ENCODE results near the gene LOXL1. TPM values are rescaled to one million over a fixed set of nuclear protein-coding genes. Genes with fewer than 3 reads are reported as not detected.

Gene LOXL1
- total and polyA plus RNA-seq, 2 of the 4 experiments (the other 2 are of a cell fraction): 148 to 332 TPM

- TF ChIP-seq MAZ (IDR thresholded peaks at IDR 0.05; ENCODE audit: borderline replicate concordance, low read depth, low read length): peak; percentile 63; the same call in 1 of the 2 replicates
- no peak; the same call in 1 of the 2 replicates for TF ChIP-seq MXI1 (IDR thresholded peaks at IDR 0.05; ENCODE audit: borderline replicate concordance, low read depth, low read length)
- peak; percentile 93 for TF ChIP-seq FOS (IDR thresholded peaks at IDR 0.05; ENCODE audit: low read depth, low read length)
Observed at GRCh38 chr15:73897441-73898261, 28.6 kb upstream of the LOXL1 start (continued).

DNA sequence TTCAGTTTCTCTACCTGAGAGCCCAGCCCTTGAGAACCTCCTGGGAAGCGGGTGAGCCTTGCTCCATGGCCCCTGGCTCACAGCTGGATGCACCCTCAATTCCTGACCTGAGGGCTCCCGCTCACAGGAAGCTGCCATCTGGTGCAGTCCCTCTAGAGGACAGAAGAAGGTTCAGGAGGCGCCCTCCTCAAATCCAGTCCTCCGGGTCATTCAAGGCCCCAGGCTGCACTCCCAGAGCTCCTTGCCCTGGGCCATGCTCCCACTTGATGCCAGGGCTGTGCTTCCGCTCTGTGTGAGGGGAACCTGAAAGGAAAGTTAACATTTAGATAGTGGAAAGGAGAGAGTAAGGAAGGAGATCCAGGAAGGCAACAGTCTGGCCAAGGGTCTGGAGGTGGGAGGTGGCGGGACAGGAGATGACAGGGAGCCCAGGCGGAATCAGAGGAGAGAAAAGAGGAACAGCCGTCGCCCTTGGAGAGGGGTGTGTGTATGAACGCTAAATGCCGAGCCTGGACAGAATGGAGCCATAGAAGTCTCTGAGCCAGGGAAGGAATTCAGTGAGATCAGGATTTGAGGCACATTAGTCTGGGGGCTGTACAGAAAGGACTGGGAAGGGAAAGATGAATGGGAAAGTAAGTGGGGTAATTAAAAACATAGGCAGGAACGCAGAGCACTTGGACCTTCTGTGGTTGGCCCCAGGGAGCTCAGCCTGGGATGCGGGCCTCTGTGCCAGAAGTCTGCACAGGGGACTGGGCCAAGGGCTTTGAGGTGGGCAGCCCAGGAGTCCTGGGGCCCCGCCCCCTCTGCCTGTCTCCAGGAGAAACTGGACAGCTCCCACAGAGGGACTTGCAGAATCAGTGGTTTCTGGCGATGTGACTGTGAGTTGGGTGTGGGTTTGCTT, 26.8 kb upstream of the LOXL1 start:
- Histone ChIP-seq H2AFZ (replicated peaks; ENCODE audit: low read length, poor library complexity) (peak overlapping the region; percentile 43), H3K4ac (ENCODE audit: low read depth, low read length) (no peak overlapping the region), H2BK20ac (ENCODE audit: low read depth, low read length) (no peak overlapping the region), H2BK5ac (ENCODE audit: low read depth, low read length, poor library complexity, severe bottlenecking) (no peak overlapping the region), H3K79me1 (ENCODE audit: low read depth in 1 of 2, low read length in 2 of 2) (no peaks in the 10 kb centered on the region), H3K18ac (ENCODE audit: low read depth, low read length) (no peak overlapping the region), H3K27me3 (ENCODE audit: control insufficient read depth, insufficient read depth, low read length) (peaks cover 5% of the 10 kb centered on the region), H2AK5ac (ENCODE audit: low read depth, low read length) (no peak overlapping the region), H3K56ac (ENCODE audit: extremely low read depth, insufficient read depth, low read length) (no peak overlapping the region), H3K14ac (replicated peaks; ENCODE audit: low read depth, low read length) (no peak overlapping the region), H3K23ac (ENCODE audit: low read depth, low read length) (no peak overlapping the region), H3K27ac (ENCODE audit: insufficient read depth, low read length) (no peak overlapping the region), H2BK15ac (ENCODE audit: low read depth, low read length) (no peak overlapping the region), H3K4me1 (ENCODE audit: control insufficient read depth, insufficient read depth, low read length) (peaks cover 6% of the 10 kb centered on the region), H3K36me3 (ENCODE audit: control insufficient read depth, insufficient read depth, low read length) (no peaks in the 10 kb centered on the region), H3K4me2 (ENCODE audit: low read depth, low read length) (no peak overlapping the region), H2AK9ac (replicated peaks; ENCODE audit: low read depth, low read length, poor library complexity) (no peak overlapping the region), H3K9me1 (ENCODE audit: insufficient read depth, low read length) (peaks cover 20% of the 10 kb centered on the region), H3K4me3 (ENCODE audit: insufficient read depth, low read depth, low read length) (no peak overlapping the region), H3K9me3 (ENCODE audit: control insufficient read depth, insufficient read depth, low read length) (no peaks in the 10 kb centered on the region), H4K8ac (ENCODE audit: low read depth in 2 of 2, low read length in 2 of 2) (no peak overlapping the region), H3K9ac (ENCODE audit: low read depth, low read length) (no peak overlapping the region), H4K91ac (ENCODE audit: insufficient read depth, low read depth, low read length) (no peak overlapping the region), H4K20me1 (ENCODE audit: insufficient read depth, low read length) (no peaks in the 10 kb centered on the region), H2BK120ac (ENCODE audit: low read depth, low read length) (no peak overlapping the region), H4K5ac (ENCODE audit: low read depth, low read length) (no peak overlapping the region)
- BruUV-seq (replicated peaks): no TSS peak
- intact Hi-C loops (cut with micrococcal nuclease) (no loop called here), dilution Hi-C loops (cut with HindIII; ENCODE audit: low sequenced_read_pairs, unreplicated experiment) (no loop called here), in situ Hi-C loops (cut with MboI; ENCODE audit: low sequenced_read_pairs) (no loop called here)
- CTCF ChIA-PET: no interaction called here
- TF ChIP-seq BHLHE40 (IDR thresholded peaks at IDR 0.05; ENCODE audit: low read depth, low read length) (no peak), CEBPB (IDR thresholded peaks at IDR 0.05; ENCODE audit: low read depth, low read length) (no peak), SMC3 (IDR thresholded peaks at IDR 0.05; ENCODE audit: low read depth, low read length) (no peak), RFX5 (IDR thresholded peaks at IDR 0.05; ENCODE audit: low read depth, low read length) (no peak), CHD1 (IDR thresholded peaks at IDR 0.05; ENCODE audit: low read depth, low read length) (no peak), MAZ (IDR thresholded peaks at IDR 0.05; ENCODE audit: borderline replicate concordance, low read depth, low read length) (no peak)
- TF ChIP-seq, protein P1, sequence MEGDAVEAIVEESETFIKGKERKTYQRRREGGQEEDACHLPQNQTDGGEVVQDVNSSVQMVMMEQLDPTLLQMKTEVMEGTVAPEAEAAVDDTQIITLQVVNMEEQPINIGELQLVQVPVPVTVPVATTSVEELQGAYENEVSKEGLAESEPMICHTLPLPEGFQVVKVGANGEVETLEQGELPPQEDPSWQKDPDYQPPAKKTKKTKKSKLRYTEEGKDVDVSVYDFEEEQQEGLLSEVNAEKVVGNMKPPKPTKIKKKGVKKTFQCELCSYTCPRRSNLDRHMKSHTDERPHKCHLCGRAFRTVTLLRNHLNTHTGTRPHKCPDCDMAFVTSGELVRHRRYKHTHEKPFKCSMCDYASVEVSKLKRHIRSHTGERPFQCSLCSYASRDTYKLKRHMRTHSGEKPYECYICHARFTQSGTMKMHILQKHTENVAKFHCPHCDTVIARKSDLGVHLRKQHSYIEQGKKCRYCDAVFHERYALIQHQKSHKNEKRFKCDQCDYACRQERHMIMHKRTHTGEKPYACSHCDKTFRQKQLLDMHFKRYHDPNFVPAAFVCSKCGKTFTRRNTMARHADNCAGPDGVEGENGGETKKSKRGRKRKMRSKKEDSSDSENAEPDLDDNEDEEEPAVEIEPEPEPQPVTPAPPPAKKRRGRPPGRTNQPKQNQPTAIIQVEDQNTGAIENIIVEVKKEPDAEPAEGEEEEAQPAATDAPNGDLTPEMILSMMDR (conservative IDR thresholded peaks at IDR 0.05; ENCODE audit: low read depth, low read length): no peak
- ATAC-seq (ENCODE audit: low read depth) (no peak), DNase-seq (peak; percentile 16)
- POLR2A ChIA-PET (ENCODE audit: unreplicated experiment): no interaction called here
- 76% methylated on average over 7 of the region's 15 CpGs; no CpG with 5 or more reads in 1 of the 2 experiments for WGBS, 2 experiments (ENCODE audit: extremely low coverage in 2 of 2, insufficient read length in 1 of 2)
